NCI-H510A (cell line): ENCODE data around the gene SPNS3.

Experiments
- DNase-seq: peaks from one replicate; lab custom pipeline; 2025; lab: John Stamatoyannopoulos, UW

Gene SPNS3

DNA sequence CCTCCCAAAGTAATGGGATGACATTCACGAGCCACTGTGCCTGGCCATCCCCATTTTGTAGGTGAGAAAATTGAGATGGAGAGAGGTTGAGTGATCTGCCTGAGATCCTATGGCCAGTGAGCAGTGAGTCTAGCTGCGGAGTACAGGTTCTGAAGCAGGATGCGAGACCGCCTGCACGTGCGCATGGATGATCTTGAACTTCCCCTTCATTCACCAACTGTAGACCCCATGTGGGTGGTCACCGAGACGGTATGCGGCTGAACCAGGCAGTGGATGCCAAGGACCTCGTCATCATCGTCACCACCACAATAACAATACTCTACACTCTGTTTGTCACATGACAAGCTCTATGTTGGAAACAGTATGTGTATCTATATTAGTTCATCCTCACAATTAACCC lies 6.2 kb upstream of the SPNS3 start:
- no peak for DNase-seq

- DNase-seq, result no peak
Observed at GRCh38 chr17:4436381-4436780, 2.6 kb downstream of the SPNS3 start.

- DNase-seq, result no peak
Observed at GRCh38 chr17:4436846-4437245, 3.1 kb downstream of the SPNS3 start.

GRCh38 chr17:4438162-4438944 lies 4.6 kb downstream of the SPNS3 start:
- DNase-seq, result no peak

GRCh38 chr17:4440021-4440420 lies 6.3 kb downstream of the SPNS3 start:
- no peak for DNase-seq

DNA sequence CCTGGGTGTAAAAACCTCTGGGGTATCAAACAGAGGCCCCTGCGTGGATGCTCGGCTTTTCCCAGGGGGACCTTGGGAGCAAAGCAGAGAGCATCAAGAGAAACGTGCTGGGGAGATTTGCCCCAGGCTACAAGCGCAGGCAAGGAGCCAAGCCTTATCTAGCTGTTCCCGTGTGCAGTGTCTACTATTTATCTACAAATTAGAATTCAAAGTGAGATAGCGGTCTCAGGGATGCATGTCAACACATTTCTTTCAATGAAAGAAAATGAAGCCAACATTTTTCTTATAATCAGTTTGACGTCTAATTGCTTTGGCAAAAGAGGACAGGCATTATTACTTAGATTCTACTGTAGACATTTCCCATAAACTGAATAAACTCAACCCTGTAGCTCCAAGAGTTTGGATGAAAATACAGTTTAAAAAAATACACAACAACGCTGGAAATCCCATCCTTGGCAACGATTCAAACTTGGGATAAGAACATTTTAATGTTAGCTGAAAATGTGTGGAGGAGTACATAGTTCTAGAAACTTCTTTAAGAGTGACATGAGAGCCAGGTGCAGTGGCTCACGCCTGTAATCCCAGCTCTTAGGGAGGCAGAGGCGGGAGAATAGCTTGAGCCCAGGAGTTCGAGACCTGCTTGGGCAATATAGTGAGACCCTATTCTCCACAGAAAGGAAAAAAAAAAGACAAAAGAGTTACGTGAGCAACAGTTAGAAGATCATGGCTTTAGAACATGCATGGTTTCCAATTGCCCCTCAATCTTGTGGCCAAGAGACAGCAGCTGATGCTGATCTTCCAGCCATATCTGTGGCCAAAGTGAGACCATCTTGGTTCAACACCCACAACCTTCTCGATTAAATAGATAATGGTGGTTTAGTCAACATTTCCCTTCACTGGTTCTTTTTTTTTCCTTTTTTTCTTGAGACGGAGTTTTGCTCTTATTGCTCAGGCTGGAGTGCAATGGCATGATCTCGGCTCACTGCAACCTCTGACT lies 7.2 kb downstream of the SPNS3 start:
- DNase-seq, result no peak

- no peak for DNase-seq
Observed at GRCh38 chr17:4442582-4442981, 8.8 kb downstream of the SPNS3 start.

DNA sequence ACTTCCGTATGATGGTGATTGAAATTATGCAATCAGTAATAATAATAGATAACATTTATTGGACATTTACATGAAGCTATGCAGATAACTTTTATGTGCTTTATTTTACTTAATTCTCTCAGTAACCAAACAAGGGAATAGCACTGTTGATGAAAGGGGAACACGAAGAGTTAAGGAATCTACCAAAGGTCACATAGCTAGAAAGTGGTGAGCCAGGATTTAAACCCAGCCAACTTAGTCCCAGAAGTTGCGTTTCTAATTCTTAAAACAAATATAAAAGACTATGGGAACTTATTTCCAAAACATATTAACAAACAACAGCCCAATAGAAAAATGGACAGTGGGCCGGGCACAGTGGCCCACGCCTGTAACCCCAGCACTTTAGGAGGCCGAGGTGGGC lies 9.7 kb downstream of the SPNS3 start:
- DNase-seq, result no peak

DNA sequence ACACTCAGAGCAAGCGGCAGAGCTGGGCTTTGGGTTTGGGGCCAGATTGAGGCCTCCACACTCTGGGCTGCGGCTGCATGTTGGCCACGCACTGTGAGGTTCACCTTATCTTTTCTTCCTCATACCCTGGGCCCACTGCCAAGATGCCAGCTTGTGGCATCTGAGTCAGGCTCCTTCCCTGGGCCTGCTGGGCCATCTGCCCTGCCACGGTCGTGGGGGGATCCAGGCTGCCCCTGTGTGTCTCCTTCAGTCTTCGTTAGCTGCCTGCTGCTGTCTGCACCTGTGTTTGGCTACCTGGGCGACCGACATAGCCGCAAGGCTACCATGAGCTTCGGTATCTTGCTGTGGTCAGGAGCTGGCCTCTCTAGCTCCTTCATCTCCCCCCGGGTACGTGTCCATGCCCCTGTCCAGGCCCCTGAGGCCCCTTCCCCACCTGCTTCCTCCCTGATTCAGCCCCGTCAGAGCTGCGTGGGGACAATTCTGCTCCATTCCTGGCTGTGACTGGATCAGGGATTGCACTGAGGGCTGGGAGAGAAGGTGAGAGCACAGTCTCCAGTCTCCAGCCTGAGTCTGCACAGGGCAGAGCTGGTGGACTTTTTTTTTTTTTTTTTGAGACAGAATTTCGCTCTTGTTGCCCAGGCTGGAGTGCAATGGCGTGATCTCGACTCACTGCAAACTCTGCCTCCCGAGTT lies 11.2 kb downstream of the SPNS3 start:
- DNase-seq, result no peak

GRCh38 chr17:4445731-4446130 lies 12.0 kb downstream of the SPNS3 start:
- DNase-seq, result no peak

DNA sequence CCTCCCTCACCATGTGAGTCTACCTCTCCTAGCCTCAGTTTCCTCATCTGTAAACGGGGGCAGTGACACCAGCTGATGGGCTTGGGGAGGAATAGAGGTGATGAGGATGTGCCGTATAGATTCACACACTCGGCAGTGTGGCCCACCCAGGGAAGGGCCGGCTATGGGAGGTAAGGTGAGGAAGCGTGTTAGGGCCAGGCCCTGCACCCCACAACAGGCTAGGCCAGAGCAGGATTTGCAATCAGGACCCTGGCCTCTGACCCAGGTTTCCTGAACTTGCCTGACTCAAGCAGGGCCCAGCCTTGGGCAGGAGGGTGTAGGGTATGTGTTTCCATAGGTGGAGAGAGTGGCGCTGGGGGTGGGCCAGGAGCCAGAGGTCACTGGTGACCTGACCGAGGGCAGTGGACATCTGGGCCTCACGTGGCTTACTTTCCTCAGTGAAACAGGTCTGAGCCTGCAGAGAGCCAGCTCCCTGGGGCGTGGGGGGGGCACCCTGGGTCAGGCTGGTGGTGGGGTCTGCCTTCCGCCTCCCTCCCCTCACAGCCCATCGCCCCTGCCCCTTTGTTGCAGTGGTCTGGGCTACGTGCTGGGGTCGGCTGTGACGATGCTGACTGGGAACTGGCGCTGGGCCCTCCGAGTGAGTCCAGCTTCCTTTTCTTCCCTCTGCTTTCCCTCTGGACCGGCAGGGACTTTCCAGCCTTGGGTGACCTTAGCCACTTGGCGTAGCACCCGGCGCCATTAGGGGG lies 12.8 kb downstream of the SPNS3 start:
- DNase-seq, result no peak

DNA sequence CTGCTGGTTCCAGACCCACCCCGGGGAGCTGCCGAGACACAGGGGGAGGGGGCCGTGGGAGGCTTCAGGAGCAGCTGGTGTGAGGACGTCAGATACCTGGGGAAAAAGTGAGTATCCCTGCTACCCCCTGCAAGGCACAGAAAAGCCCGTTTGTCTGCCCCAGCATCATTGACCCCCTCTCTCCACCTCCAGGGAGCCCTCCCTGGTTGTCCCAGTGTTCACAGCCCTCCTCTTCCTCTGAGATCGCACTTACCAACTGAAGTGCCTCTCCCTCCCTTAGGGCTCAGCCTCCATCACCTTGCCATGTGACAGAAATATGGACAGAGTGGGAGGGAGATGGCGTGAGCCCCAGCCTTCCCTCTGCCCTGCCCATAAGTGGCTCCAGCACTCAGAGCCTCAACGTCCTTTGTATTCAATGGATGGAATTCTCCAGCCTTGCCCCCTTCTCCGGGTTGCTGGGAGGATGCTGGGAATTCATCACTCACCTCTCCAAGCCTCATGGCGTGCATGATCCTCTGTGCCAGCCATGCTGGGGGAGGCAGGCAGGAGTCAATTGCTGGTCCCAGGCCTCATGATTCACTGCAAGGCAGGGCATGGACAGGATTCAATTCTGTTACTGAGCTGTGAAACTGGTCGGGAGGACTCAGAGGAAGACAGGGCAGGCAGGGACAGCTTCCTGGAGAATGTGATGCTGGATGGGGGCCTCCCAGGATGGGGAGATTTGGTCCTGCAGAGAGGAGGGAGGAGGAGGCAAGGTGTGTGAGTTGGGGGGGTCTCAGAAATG lies 14.6 kb downstream of the SPNS3 start:
- DNase-seq, result no peak

GRCh38 chr17:4449736-4450135 lies 16.0 kb downstream of the SPNS3 start:
- DNase-seq, result no peak

DNA sequence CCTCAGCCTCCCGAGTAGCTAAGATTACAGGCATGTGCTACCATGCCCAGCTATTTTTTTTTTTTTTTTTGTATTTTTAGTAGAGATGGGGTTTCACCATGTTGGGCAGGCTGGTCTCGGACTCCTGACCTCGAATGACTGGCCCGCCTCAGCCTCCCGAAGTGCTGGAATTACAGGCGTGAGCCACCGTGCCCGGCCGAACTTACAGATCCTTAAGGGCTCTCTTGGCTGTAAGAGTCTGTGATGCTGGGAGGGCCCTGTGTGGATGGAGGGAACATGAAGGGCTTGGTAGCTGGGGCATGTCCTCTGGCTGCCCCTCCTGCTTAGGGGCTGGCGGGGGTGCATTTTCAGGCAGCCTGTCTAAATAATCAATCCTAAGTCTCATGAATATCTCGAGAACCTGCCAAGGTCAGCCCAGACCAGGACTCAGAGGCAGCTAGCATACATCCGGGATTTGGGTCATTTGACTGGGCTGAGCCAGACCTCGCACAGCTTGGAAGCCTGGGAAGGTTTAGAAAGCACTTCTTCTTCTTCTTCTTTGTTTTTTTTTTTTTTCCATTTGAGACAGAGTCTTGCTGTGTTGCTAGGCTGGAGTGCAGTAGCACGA lies 17.1 kb downstream of the SPNS3 start:
- DNase-seq, result no peak

DNA sequence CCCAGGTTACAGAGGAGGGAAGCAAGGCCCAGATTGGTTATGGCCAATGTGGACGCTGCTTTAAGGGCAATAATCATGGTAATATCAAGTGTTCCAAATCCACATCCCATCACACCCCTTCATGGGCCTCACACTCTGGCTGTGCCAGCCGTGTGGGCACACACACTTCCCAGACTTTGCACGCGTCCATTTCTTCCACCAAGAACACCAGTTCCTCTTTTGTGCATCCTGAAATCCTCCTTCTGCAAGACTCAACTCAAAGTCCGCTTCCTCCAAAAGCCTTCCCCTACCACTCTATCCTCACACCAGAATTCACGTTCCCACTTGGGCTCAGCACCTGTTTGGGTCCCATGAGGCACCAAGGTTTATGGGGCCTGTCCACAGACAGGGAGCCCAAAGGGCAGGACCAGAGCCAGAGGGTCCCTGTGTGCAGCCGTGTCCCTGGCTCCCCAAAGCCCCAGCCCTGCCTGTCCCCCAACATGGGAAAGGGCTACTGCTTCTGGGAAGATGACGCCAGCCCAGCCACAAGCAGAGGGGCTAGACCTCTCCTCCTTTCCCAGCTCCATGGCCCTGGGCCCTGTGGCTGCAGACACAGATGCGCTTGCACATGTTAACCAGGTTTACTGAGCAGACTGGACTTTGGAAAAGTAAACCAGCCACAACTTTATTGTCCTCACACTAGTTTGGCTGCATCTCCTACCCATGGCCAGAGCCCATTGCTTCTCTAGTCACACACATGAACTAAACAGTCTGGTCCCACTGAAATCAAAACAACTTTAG lies 20.3 kb downstream of the SPNS3 start:
- no peak for DNase-seq

DNA sequence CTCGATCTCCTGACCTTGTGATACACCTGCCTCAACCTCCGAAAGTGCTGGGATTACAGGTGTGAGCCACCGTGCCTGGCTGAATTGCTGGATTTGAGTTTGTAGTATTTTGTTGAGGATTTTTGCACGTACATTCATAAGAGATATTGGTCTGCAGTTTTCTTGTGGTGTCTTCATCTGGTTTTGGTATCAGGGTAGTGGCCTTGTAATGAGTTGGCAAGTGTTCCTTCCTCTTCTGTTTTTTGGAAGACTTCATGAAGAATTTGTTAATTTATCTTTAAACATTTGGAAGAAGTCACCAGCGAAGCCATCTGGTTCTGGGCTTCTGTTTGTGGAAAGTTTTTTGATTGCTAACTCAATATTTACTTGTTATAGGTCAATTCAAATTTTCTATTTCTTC lies 26.9 kb downstream of the SPNS3 start:
- DNase-seq, result no peak

DNA sequence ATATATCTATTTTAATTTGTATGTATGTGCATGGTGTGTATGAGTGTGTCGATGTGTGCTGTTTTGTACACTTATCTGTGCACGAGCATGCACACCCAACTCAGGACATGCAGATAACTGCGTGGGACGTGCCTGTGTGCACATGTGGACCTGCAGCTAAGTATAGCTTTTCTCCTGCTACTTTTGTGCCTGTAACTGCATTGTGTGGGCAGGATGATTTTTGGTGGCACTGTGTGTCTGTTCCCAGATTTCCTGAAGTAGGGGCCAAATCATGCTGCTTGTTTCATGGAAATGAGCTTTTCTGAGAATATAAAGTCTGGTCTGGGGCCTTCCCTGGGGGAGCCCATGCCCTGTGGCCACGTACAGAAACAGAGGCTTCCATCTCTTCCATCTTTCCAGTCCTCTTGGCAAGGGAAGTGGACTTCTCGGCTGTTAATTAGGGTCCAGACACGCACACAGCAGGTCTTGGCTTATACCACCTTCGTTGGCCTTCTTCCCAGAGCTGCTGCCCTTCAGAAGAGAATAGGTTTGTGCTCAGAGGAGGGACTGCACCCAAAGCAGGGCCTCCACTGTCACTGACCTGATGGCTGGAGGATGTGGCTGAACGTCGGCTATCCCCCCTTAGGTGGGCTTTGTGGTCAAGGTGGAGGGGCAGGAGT lies 30.2 kb downstream of the SPNS3 start:
- DNase-seq, result no peak

GRCh38 chr17:4465786-4466185 lies 32.0 kb downstream of the SPNS3 start:
- DNase-seq, result no peak

- DNase-seq, result no peak
Observed at GRCh38 chr17:4467287-4467686, 33.5 kb downstream of the SPNS3 start.
